Breast epithelium (tissue), 4 donors: ENCODE results near the gene HMGA1. TPM values are rescaled to one million over a fixed set of nuclear protein-coding genes. Genes with fewer than 3 reads are reported as not detected.
A peak's percentile ranks its signal among the peaks of the same experiment; 100 is the strongest.
"Not testable (repeated sequence)": the region's sequence is repeated elsewhere in the genome, so short reads cannot be mapped to it uniquely, and the experiment has no call there.

Source experiments
- DNase-seq, 2 donors: peaks; one replicate each; pipeline ENCODE4 v3.0.0-alpha.2; 2019; ENCODE audit warnings: low spot score in 2 of 2
- H3K27ac ChIP-seq, 2 donors: fragments of 200-600 bp; sonication (generic) in 1 of 2; one replicate each; pipeline ENCODE4 v1.5.1; 2016 to 2019; ENCODE audit warnings: mild to moderate bottlenecking in 1 of 2
- H3K27me3 ChIP-seq, 2 donors: fragments of 200-600 bp; sonication (generic) in 1 of 2; one replicate each; pipeline versions ENCODE4 v1.5.1 to v1.6.0; 2017 to 2019; ENCODE audit warnings: control low read depth in 1 of 2, mild to moderate bottlenecking in 1 of 2
- H3K36me3 ChIP-seq: fragments of 200-600 bp; one replicate; pipeline ENCODE4 v1.5.1; 2019
- H3K4me1 ChIP-seq, 2 donors: fragments of 200-600 bp; sonication (generic); one replicate each; pipeline ENCODE4 v1.5.1; 2016 to 2019; ENCODE audit warnings: control low read depth in 1 of 2
- H3K4me3 ChIP-seq, 3 donors: fragments of 200-600 bp; sonication (generic); 1 replicate in 2 of 3; 2 replicates in 1 of 3; pipeline ENCODE4 v1.5.1; 2016 to 2019; ENCODE audit warnings: mild to moderate bottlenecking in 3 of 3, moderate library complexity in 2 of 3
- H3K9me3 ChIP-seq, 2 donors: fragments of 200-600 bp; sonication (generic) in 1 of 2; one replicate each; pipeline ENCODE4 v1.5.1; 2016 to 2019; ENCODE audit warnings: control low read depth in 1 of 2
- POLR2A ChIP-seq: fragments of 450-650 bp; IDR thresholded peaks from one replicate; pipeline ENCODE4 v1.6.1; 2016; ENCODE audit warnings: antibody characterized with exemption, mild to moderate bottlenecking, moderate library complexity
- POLR2AphosphoS5 ChIP-seq, 3 donors: sonication (generic); formaldehyde crosslinking; IDR thresholded peaks; one replicate each; pipeline ENCODE4 v1.6.1; 2017; ENCODE audit warnings: antibody characterized with exemption in 3 of 3
- intact Hi-C: fragments of 100-400 bp; cut with DNase I; formaldehyde crosslinking; loops from one replicate; pipeline ENCODE4 v1.15.1; 2023; ENCODE audit warnings: low total_unique reads
- total RNA-seq, 3 donors: library from RNA; depleted of rRNA; stranded (reverse); fragments of >200 nt; gene quantifications; one replicate each; pipeline ENCODE4 v1.1.0, GENCODE V29; 2016
- TF ChIP-seq, protein P1 (sequence below), 3 donors: fragments of 450-650 bp; IDR thresholded peaks; one replicate each; pipeline ENCODE4 v1.5.1; 2016 to 2017; ENCODE audit warnings: antibody characterized with exemption in 3 of 3, mild to moderate bottlenecking in 3 of 3, moderate library complexity in 3 of 3

The HMGA1 gene
- total RNA-seq, 3 donors from 2014 or later: 10.9 to 20.9 (median 12.8) TPM

DNA sequence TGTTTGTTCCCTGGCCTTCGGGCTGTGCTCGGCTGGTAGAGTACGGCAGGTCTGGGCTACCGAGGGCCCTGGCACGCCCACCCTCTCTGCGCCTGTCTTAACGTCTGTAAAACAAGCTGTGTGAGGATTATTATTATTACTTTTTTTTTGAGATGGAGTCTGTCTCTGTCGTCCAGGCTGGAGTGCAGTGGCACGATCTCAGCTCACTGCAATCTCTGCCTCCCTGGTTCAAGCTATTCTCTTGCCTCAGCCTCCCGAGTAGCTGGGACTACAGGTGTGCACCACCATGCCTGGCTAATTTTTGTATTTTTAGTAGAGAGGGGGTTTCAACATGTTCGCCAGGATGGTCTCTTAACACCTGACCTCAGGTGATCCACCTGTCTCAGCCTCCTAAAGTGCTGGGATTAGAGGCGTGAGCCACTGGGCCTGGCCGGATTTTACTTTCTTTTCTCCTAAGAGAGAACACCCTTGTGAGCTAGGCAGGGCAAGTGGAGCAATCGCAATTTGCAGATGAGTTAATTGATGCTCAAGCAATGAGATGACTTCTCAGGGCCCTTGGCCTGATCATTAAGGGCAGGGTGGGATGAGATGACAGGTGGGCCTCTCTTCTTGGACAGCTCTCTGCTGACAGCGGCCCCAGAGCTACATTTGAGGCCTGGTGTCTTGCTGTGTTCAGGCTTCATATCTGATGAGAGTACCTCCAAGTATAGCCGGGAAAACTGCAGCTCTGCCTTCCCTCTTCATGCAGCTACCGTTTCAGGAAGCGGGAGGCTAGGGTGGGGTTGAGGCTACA lies 13.0 kb downstream of the HMGA1 start:
- H3K36me3 ChIP-seq: no peaks in the 10 kb centered on the region
- intact Hi-C loops: loop anchor here (5.0 kb wide), 1 partner anchor 348 kb away; no protein-coding TSS in a partner anchor
- H3K4me3 ChIP-seq: peak overlapping the region; percentile 71 to 83 (median 71)
- no peak for DNase-seq
- TF ChIP-seq, protein P1, sequence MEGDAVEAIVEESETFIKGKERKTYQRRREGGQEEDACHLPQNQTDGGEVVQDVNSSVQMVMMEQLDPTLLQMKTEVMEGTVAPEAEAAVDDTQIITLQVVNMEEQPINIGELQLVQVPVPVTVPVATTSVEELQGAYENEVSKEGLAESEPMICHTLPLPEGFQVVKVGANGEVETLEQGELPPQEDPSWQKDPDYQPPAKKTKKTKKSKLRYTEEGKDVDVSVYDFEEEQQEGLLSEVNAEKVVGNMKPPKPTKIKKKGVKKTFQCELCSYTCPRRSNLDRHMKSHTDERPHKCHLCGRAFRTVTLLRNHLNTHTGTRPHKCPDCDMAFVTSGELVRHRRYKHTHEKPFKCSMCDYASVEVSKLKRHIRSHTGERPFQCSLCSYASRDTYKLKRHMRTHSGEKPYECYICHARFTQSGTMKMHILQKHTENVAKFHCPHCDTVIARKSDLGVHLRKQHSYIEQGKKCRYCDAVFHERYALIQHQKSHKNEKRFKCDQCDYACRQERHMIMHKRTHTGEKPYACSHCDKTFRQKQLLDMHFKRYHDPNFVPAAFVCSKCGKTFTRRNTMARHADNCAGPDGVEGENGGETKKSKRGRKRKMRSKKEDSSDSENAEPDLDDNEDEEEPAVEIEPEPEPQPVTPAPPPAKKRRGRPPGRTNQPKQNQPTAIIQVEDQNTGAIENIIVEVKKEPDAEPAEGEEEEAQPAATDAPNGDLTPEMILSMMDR (IDR thresholded peaks at IDR 0.05): no peak
- no peak for TF ChIP-seq POLR2A
- no peak for TF ChIP-seq POLR2AphosphoS5 (IDR thresholded peaks at IDR 0.05)
- no peaks in the 10 kb centered on the region for H3K9me3 ChIP-seq
- H3K27ac ChIP-seq: peak overlapping the region; percentile 90 to 92
- H3K4me1 ChIP-seq: peaks cover 0 to 10% of the 10 kb centered on the region in 2 donors
- no peaks in the 10 kb centered on the region for H3K27me3 ChIP-seq

DNA sequence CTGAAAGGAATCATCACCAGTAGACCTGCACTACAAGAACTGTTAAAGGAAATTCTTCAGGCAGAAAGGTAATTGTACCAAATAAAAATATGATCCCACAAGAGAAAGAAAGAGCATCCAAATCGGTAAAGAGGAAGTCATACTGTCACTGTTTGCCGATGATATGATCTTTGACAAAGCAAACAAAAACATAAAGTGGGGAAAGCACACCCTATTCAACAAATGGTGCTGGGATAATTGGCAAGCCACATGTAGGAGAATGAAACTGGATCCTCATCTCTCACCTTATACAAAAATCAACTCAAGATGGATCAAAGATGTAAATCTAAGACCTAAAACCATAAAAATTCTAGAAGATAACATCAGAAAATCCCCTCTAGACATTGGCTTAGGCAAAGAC lies 15.7 kb downstream of the HMGA1 start:
- H3K9me3 ChIP-seq, DNase-seq, H3K36me3 ChIP-seq, H3K4me1 ChIP-seq, H3K4me3 ChIP-seq, H3K27me3 ChIP-seq, H3K27ac ChIP-seq: not testable (repeated sequence)
- intact Hi-C loops: loop anchor here (5.0 kb wide), 1 partner anchor 345 kb away; no protein-coding TSS in a partner anchor

DNA sequence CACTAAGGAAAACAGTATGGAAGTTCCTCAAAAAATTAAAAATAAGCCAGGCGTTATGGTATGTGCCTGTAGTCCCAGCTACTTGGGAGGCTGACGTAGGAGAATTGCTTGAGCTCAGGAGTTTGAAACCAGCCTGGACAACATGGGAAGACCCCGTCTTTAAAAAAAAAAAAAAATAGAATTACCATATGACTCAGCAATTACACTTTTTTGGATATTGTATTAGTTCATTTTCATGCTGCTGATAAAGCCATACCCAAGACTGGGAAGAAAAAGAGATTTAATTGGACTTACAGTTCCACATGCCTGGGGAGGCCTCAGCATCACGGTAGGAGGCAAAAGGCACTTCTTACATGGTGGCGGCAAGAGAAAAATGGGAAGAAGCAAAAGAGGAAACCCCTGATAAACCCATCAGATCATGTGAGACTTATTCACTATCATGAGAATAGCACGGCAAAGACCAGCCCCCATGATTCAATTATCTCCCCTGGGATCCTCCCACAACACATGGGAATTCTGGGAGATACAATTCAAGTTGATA lies 22.9 kb downstream of the HMGA1 start:
- intact Hi-C loops: no loop called here
- no peaks in the 10 kb centered on the region for H3K4me1 ChIP-seq
- no peaks in the 10 kb centered on the region for H3K27me3 ChIP-seq
- TF ChIP-seq, protein P1 (IDR thresholded peaks at IDR 0.05): no peak
- TF ChIP-seq POLR2A: no peak
- peaks cover 0 to 5% of the 10 kb centered on the region in 2 donors for H3K9me3 ChIP-seq
- H3K27ac ChIP-seq: no peak overlapping the region
- DNase-seq: no peak
- H3K36me3 ChIP-seq: no peaks in the 10 kb centered on the region
- no peak overlapping the region for H3K4me3 ChIP-seq

DNA sequence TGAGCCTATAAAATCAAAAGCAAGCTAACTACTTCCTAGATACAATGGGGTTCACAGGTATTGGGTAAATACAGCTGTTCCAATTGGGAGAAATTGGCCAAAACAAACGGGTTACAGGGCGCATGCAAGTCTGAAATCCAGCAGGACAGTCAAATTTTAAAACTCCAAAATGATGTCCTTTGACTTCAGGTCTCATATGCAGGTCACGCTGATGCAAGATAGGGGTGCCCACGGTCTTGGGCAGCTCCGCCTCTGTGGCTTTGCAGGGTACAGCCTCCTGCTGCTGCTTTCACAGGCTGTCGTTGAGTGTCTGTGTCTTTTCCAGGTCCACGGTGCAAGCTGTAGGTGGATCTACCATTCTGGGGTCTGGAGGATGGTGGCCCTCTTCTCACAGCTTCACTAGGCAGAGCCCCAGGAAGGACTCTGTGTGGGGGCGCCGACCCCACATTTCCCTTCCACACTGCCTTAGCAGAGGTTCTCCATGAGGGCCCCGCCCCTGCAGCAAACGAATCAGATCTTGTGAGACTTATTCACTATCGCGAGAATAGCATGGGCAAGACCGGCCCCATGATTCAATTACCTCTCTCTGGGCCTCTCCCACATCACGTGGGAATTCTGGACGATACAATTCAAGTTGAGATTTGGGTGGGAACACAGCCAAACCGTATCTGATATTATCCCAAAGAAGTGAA lies 24.0 kb downstream of the HMGA1 start:
- Histone ChIP-seq H3K4me1 (no peaks in the 10 kb centered on the region), H3K4me3 (no peak overlapping the region), H3K9me3 (peaks cover 0 to 5% of the 10 kb centered on the region in 2 donors), H3K36me3 (no peaks in the 10 kb centered on the region), H3K27ac (no peak overlapping the region), H3K27me3 (no peaks in the 10 kb centered on the region)
- TF ChIP-seq POLR2AphosphoS5 (IDR thresholded peaks at IDR 0.05) (no peak), POLR2A (no peak)
- TF ChIP-seq, protein P1 (IDR thresholded peaks at IDR 0.05): no peak
- intact Hi-C loops: no loop called here
- no peak for DNase-seq

DNA sequence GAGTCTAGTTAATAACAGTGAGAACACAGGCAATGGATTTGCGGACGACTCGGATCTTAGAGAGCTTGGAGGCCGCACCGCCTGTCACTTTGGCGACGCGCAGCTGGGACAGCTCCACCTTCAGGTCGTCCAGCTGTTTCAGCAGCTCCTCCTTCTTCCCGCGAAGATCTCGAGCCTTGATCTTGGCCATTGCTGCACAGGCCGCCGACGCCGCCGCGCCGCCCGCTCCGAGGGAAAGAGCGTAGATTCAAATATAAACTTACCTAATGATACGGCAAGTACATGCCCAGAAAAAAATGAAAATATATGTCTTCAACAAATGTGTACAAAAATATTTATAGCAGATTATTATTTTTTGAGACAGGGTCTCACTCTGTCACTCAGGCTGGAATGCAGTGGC lies 26.8 kb downstream of the HMGA1 start:
- H3K4me3 ChIP-seq, H3K9me3 ChIP-seq, H3K4me1 ChIP-seq, H3K27ac ChIP-seq, intact Hi-C loops, H3K27me3 ChIP-seq, H3K36me3 ChIP-seq, DNase-seq: not testable (repeated sequence)

DNA sequence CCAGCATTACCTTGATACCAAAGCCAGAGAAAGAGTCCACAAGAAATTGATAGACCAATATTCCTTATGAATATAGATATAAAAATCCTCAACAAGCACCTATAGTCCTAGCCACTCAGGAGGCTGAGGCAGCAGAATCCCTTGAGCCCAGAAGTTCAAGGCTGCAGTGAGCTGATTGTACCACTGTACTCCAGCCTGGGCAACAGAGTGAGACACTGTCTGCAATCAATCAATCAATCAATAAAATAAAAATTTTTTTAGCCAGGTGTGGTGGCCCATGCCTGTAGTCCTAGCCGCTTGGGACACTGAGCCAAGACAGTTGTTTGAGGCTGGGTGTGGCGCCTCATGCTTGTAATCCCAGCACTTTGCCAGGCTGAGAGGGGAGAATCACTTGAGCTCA lies 31.1 kb downstream of the HMGA1 start:
- H3K36me3 ChIP-seq: no peaks in the 10 kb centered on the region
- H3K27ac ChIP-seq: no peak overlapping the region
- intact Hi-C loops: no loop called here
- DNase-seq: no peak
- H3K27me3 ChIP-seq: no peaks in the 10 kb centered on the region
- H3K9me3 ChIP-seq: peaks cover 0 to 5% of the 10 kb centered on the region in 2 donors
- no peaks in the 10 kb centered on the region for H3K4me1 ChIP-seq
- no peak overlapping the region for H3K4me3 ChIP-seq
- TF ChIP-seq POLR2A (no peak), POLR2AphosphoS5 (IDR thresholded peaks at IDR 0.05) (no peak)
- TF ChIP-seq, protein P1 (IDR thresholded peaks at IDR 0.05): no peak

DNA sequence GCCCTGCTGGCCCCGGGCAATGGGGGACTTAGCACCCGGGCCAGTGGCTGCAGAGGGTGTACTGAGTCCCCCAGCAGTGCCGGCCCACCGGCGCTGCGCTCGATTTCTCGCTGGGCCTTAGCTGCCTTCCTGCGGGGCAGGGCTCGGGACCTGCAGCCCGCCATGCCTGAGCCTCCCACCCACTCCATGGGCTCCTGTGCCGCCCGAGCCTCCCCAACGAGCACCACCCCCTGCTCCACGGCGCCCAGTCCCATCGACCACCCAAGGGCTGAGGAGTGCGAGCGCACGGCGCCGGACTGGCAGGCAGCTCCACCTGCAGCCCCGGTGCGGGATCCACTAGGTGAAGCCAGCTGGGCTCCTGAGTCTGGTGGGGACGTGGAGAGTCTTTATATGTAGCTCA lies 32.5 kb downstream of the HMGA1 start:
- H3K4me3 ChIP-seq, intact Hi-C loops, H3K9me3 ChIP-seq, DNase-seq, H3K4me1 ChIP-seq, H3K27ac ChIP-seq, H3K27me3 ChIP-seq, H3K36me3 ChIP-seq: not testable (repeated sequence)

DNA sequence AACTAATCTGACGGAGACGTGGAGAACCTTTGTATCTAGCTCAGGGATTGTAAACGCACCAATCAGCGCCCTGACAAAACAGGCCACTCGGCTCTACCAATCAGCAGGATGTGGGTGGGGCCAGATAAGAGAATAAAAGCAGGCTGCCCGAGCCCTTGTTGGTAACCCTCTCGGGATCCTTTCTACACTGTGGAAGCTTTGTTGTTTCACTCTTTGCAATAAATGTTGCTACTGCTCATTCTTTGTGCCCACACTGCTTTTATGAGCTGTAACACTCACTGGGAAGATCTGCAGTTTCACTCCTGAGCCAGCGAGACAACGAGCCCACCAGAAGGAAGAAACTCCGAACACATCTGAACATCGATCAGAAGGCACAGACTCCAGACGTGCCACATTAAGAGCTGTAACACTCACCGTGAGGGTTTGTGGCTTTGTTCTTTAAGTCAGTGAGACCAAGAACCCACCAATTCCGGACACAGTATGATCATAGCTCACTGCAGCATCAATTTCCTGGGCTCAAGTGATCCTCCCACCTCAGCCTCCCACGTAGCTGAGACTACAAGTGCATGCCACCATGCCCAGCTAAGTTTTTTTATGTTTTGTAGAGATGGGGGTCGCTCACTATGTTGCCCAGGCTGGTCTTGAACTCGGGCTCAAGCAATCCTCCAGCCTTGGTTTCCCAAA lies 33.1 kb downstream of the HMGA1 start:
- H3K27me3 ChIP-seq, H3K4me1 ChIP-seq, H3K36me3 ChIP-seq, H3K4me3 ChIP-seq, DNase-seq, H3K9me3 ChIP-seq, H3K27ac ChIP-seq, intact Hi-C loops: not testable (repeated sequence)
